NCI-H187 treated with DMSO at 0.1 percent for 48 hours (cell line): ENCODE results near the gene ARIH2.

Experiments used
- DNase-seq: peaks from one replicate; lab custom pipeline; 2025; lab: John Stamatoyannopoulos, UW

The ARIH2 gene

GRCh38 chr3:48929358-48930035 lies 10.9 kb downstream of the ARIH2 start:
- no peak for DNase-seq

- DNase-seq, result no peak
Measured at GRCh38 chr3:48930590-48930989, 11.9 kb downstream of the ARIH2 start.

- no peak for DNase-seq
Measured at GRCh38 chr3:48931944-48932580, 13.4 kb downstream of the ARIH2 start.

GRCh38 chr3:48934333-48934991 lies 15.8 kb downstream of the ARIH2 start:
- DNase-seq, result no peak

- no peak for DNase-seq
Measured at GRCh38 chr3:48935530-48935929, 16.9 kb downstream of the ARIH2 start.

- no peak for DNase-seq
Measured at GRCh38 chr3:48938156-48938555, 19.5 kb downstream of the ARIH2 start.

GRCh38 chr3:48938689-48939088 lies 20.0 kb downstream of the ARIH2 start:
- DNase-seq, result no peak

GRCh38 chr3:48945432-48945831 lies 26.8 kb downstream of the ARIH2 start:
- no peak for DNase-seq

GRCh38 chr3:48945891-48946549 lies 27.4 kb downstream of the ARIH2 start:
- DNase-seq, result no peak

GRCh38 chr3:48949376-48949717 lies 30.7 kb downstream of the ARIH2 start:
- no peak for DNase-seq

GRCh38 chr3:48950051-48950450 lies 31.4 kb downstream of the ARIH2 start:
- DNase-seq, result no peak

GRCh38 chr3:48951764-48952163 lies 33.1 kb downstream of the ARIH2 start:
- no peak for DNase-seq

- no peak for DNase-seq
Measured at GRCh38 chr3:48952510-48953118, 34.0 kb downstream of the ARIH2 start.

GRCh38 chr3:48957006-48957705 lies 38.5 kb downstream of the ARIH2 start:
- DNase-seq, result no peak

GRCh38 chr3:48960841-48961413 lies 42.3 kb downstream of the ARIH2 start:
- DNase-seq, result no peak

- no peak for DNase-seq
Measured at GRCh38 chr3:48962340-48962739, 43.7 kb downstream of the ARIH2 start.

- DNase-seq, result no peak
Measured at GRCh38 chr3:48962939-48963338, 44.3 kb downstream of the ARIH2 start.

- no peak for DNase-seq
Measured at GRCh38 chr3:48963591-48963990, 44.9 kb downstream of the ARIH2 start.

GRCh38 chr3:48966367-48966766 lies 47.7 kb downstream of the ARIH2 start:
- no peak for DNase-seq

GRCh38 chr3:48966876-48967361 lies 48.3 kb downstream of the ARIH2 start:
- DNase-seq, result no peak

GRCh38 chr3:48970586-48970985 lies 51.9 kb downstream of the ARIH2 start:
- DNase-seq, result no peak
